GM18858 (cell line): ENCODE data around the gene GRIN2A.
"Not testable (repeated sequence)": the region's sequence is repeated elsewhere in the genome, so short reads cannot be mapped to it uniquely, and the experiment has no call there.

ENCODE experiments used
- ATAC-seq: cut with Tn5 transposase; IDR thresholded peaks from one replicate; pipeline ENCODE4 v1.9.1; 2021; ENCODE audit not compliant: unreplicated experiment

GRIN2A gene

GRCh38 chr16:9932000-9932399 is 250.2 kb downstream of the GRIN2A start:
- ATAC-seq = no peak

DNA sequence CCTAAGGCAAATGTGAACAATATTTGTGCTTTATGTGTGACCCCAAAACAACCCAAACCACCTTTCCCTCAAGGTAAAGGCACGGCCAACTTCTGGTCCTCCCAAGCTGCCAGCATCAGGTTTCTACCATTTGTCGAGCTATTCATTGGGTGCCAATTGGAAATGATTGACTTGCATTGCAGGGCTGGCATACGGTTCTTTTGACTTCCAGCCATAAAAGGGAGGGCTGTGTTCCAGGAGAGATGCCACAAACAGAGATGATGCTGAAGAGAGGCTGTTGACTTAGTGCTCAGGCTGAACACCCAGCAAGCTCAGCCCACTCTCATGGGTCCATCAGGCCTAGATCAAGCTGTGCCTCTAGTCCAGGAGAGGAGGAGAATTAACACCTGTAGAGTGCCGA is 252.4 kb downstream of the GRIN2A start:
- ATAC-seq = no peak

DNA sequence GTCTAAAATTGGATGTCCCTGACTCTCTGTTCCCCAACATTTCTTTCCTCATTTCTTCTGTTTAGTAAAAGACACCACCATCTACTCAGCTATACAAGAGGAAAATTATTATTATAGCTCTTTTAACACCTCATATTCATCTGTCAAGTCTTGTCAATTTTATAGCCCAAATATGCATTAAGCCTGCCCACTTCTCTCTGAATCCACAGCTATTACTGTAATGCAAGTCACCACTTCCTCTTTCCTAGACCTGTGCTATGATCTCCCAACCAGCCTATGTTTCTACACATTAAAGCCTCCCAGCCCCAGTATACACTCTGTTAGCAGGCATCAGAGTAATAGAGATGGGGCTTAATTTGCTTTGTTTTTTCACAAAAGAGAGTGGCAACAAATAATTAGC is 252.9 kb downstream of the GRIN2A start:
- peak; percentile 88 for ATAC-seq

DNA sequence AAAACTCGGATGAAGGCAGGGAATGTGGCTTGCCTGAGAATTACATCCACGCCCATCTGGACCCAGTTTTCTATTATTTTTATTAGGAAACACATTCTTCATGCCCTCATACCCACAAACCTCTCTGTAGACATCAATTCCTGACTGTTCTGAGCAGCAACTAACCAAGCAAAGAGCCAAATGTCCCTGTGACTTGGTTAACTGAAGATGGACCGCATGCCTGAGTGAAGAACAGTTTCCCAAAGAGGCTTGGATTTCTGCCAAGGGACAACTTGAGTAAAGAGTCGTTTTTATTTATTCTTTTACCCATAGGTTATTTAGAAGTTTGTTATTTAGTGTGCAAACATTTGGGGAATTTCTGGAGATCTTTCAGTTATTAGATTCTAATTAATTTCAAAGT is 259.8 kb downstream of the GRIN2A start:
- ATAC-seq = no peak

DNA sequence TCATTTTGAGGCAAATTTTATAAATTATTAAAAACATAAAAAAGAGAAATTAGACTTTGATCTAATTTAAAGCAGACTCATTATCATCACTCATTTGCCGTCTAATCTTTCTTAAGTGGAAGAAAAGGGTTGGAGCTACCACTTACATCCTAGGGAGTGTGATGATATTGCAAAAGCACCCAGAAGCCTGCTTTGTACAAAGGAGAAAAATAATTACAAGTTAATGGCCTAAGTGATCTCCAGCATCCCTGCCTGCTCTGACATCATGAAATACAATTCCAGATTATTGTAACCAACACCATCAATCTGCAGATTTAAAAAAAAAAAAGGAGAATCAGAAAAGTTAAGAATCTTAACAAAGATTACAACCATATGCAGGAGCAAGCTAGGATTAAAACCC is 260.2 kb downstream of the GRIN2A start:
- no peak for ATAC-seq

DNA sequence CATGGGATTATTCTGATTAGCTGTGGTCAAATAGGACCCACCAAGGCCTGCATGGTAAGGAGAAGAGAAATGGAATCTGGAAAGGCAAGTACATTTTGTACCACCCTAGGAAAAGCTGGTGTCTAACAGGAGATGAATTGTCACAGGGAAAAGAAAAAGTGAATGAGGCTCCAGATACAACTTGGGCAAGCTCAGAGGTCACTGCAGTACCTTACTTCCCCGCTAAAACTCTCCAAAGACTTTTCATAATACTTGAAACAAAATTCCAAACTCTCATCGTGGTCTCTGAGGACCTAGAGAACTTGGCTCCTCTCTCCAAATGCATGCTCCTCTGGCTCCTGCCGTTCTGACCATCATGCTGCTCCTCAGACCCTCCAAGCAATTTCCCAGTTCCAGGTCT is 262.8 kb downstream of the GRIN2A start:
- ATAC-seq = no peak

DNA sequence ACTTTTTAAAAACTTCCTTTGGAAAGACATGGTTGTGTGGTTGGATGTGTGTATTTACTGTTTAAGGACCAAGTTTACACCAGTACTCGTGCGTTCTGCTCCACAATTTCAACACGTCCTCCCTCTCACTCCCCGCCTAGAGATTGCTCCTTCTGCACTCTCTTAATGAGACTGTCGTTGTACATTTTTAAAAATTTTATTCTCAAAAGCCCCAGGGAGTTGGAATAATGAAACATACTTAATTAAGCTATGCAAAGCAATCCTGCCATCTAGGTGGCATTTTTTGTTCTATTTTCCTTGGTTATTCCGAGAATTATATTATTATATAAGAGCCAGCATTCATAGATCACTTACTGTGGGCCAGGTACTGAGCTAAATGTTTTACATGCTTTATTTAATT is 264.5 kb downstream of the GRIN2A start:
- ATAC-seq = no peak

- no peak for ATAC-seq
Observed at GRCh38 chr16:9913604-9914326, 268.5 kb downstream of the GRIN2A start.

DNA sequence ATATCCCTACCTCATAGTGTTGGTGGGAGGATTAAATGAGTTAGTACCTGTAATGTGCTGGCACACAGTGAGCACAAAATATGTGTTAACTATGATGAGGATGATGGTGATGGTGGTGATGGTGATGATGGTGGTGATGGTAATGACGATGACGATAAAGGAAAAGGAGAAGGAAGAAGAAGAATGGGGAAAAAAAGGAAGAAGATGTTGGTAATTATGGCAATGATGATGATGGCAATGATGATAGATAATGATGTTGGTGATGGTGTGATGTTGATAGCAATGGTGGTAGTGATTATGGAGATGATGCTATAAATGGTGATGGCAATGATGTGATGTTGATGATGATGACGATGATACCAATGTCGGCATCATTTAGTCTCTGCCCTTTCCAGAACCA is 270.2 kb downstream of the GRIN2A start:
- no peak for ATAC-seq

- no peak for ATAC-seq
Observed at GRCh38 chr16:9911231-9911630, 271.0 kb downstream of the GRIN2A start.

DNA sequence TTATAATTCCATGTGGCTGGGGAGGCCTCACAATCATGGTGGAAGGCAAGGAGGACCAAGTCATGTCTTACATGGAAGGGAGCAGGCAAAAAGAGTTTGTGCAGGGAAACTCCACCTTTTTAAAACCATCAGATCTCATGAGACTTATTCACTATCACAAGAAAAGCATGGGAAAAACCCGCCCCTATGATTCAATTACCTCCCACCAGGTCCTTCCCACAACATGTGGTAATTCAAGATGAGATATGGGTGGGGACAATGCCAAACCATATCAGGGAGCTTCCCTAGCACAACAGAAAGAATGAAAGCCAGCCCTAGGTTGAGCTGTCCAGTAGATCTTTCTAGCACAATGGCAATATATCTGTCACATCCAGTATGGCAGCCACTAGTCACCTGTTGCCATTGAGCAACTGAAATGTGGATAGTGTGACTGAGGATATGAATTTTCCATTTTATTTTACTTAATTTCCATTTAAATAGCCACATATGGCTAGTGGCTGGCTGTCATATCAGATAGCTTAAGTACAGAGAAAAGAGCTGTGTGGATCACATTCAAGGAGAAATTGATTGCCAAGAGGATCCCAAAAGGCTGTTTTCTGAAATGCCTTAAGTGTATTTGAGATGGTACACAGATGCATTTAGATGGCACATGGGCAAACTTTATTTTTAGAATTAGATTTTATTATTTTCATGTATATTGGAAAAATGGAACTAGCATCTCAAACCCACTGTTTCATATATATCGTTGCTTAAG is 273.0 kb downstream of the GRIN2A start:
- no peak for ATAC-seq

DNA sequence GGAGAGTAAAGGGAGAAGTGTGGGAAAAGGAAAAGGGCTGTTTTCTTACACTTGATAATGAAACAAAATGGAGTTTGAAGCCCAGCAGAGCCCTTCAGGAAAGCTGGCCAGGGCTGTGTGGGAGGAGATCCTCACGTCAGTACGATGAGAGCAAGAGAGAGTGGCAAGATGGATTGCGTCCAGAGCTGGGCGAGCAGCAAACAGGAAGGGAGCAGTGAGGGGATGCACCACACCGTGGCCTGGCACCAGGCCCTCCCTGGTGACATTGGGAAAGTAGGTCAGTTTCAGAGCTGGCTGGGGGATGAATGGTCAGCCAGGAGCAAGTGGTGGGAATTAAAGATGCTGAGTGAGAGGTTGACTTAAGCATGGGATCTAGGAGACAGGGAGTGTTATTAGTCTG is 273.6 kb downstream of the GRIN2A start:
- no peak for ATAC-seq

DNA sequence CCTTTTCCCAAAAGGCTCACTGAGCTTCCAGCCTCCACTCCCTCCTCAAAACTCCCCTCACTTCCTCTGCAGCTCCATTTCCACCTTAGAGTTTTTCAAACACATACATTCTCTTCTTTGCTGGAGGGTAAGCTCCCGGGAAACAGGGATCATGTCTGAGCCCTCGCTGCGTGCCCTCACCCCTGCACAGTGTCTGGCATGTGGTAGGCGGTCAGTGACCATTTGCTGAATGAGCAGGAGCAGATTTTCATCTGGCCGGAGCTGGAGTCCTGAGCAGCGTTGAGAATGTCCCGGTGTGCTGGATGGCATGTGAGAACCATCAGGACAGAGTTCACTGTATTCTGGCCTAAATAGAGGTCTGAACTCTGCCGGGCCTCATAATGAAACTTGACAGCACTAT is 274.5 kb downstream of the GRIN2A start:
- ATAC-seq = no peak

DNA sequence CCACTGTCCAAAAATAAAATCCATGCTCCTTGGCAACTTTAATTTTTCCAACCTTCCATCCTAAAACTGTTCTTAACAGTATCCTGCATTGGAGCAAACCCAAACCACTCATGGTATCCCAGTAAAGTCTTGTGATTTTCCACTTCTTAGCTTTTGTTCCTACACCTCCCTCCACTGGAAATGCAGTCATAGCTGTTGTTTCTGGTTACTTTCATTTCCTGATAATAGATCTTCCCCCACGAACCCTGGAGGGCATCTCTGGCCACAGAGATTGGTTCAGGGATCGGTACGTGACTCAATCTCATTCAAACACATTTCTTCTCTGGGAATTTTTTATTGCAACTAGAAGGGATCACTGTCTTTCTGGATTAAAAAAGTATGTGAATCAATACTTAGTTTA is 276.0 kb downstream of the GRIN2A start:
- ATAC-seq = no peak

GRCh38 chr16:9904526-9904925 is 277.7 kb downstream of the GRIN2A start:
- ATAC-seq = no peak

GRCh38 chr16:9900576-9900975 is 281.7 kb downstream of the GRIN2A start:
- ATAC-seq = no peak

DNA sequence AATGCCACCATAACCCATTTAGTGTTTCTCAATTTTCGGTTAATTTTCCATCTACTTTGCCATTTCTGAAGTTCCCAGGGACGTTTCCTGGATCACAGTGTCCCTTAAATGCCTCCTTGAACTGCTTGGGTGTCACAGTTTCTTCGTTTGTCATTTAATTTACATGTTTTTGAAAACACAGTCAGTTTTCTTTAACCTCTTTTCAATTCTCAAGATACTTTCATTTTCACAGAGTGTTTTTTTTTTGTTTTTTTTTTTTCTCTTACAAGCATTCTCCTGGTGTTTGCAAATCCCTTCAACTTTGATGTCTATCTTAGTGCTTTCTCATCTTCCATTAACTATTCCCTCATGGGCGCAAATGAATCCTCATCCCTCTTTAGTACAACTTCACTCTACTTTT is 283.7 kb downstream of the GRIN2A start:
- ATAC-seq = no peak

- ATAC-seq = no peak
Observed at GRCh38 chr16:9898124-9898523, 284.1 kb downstream of the GRIN2A start.

- no peak for ATAC-seq
Observed at GRCh38 chr16:9895817-9896216, 286.4 kb downstream of the GRIN2A start.

DNA sequence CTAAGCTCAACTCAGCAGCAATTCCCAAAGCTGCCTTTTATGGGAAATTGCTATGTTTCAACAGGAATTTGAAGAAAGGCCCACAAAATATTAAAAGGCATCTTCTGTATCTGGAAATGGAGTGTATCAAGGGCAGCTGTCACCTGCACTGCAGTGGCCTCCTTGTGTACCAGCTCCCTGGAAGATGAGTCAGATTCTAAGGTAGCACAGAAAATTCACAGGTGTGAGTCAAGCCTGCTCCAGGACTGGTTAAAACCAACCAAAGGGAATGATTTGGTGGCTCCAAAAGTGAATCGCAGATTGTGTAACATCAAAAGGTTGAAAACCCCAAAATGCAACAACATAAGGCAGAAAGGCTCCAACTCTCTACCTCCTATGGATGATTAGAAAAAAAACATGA is 296.4 kb downstream of the GRIN2A start:
- no peak for ATAC-seq

- no peak for ATAC-seq
Observed at GRCh38 chr16:9885467-9885866, 296.8 kb downstream of the GRIN2A start.

DNA sequence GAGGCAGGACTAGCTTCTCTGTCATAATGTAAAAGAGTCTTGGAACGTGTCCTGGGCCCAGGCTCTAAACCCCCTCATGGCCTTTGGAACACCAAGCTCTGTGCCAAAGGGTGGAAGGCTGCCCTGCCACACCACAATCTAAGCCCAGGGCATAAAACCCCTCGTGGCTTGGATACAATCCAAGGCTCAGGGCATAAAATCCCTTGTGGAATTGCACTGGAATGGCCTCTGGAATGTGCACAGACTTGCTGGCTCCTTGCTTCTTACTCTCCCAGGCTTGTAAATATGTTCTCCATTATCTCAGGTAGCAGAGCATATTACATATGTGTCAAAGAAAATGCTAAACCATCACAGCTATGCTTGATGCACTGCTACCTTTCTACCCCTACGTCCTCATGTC is 306.2 kb downstream of the GRIN2A start:
- not testable (repeated sequence) for ATAC-seq

DNA sequence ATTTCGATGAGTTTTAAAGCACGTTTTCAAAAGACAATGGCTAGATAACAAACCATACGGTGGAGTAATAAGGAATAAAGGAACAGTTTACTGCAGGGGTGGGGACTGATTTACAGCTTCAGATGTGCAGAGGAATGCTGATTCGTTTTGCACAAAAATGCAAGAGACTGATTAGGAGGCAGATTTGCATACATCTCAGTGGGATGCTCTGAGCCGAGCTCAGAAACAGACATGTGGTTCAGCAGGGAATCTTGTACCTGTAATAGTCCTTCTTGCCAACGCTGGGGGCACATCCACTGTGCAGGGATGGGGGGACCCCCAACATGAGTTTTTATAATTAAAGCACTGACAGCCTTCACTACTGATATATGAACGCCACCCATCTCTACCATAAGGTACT is 308.0 kb downstream of the GRIN2A start:
- ATAC-seq = no peak
